ENCODE results near the gene EEPD1.

EEPD1 gene

GRCh38 chr7:36343548-36343947 is 190.5 kb downstream of the EEPD1 start:
- Histone ChIP-seq H3K36me3 (ENCODE audit: control insufficient read depth, insufficient read depth, low read length) (no peaks in the 10 kb centered on the region), H3K4me3 (ENCODE audit: low read length) (no peak overlapping the region), H3K9ac (ENCODE audit: low read length) (no peak overlapping the region), H3K4me1 (ENCODE audit: control insufficient read depth, insufficient read depth, low read length) (no peaks in the 10 kb centered on the region), H3K27me3 (ENCODE audit: control insufficient read depth, insufficient read depth, low read length) (no peaks in the 10 kb centered on the region), H3K9me3 (ENCODE audit: control insufficient read depth, low read length) (no peaks in the 10 kb centered on the region)

- Histone ChIP-seq H3K4me3 (ENCODE audit: low read length) (no peak overlapping the region), H3K36me3 (ENCODE audit: control insufficient read depth, insufficient read depth, low read length) (no peaks in the 10 kb centered on the region), H3K27me3 (ENCODE audit: control insufficient read depth, insufficient read depth, low read length) (no peaks in the 10 kb centered on the region), H3K9me3 (ENCODE audit: control insufficient read depth, low read length) (no peaks in the 10 kb centered on the region), H3K4me1 (ENCODE audit: control insufficient read depth, insufficient read depth, low read length) (no peaks in the 10 kb centered on the region), H3K9ac (ENCODE audit: low read length) (no peak overlapping the region)
Measured at GRCh38 chr7:36344622-36345021, 191.6 kb downstream of the EEPD1 start.

- Histone ChIP-seq H3K4me1 (ENCODE audit: control insufficient read depth, insufficient read depth, low read length) (no peaks in the 10 kb centered on the region), H3K4me3 (ENCODE audit: low read length) (no peak overlapping the region), H3K27me3 (ENCODE audit: control insufficient read depth, insufficient read depth, low read length) (no peaks in the 10 kb centered on the region), H3K9me3 (ENCODE audit: control insufficient read depth, low read length) (no peaks in the 10 kb centered on the region), H3K9ac (ENCODE audit: low read length) (no peak overlapping the region), H3K36me3 (ENCODE audit: control insufficient read depth, insufficient read depth, low read length) (no peaks in the 10 kb centered on the region)
Measured at GRCh38 chr7:36346260-36346831, 193.3 kb downstream of the EEPD1 start.

- Histone ChIP-seq H3K9me3 (ENCODE audit: control insufficient read depth, low read length) (no peaks in the 10 kb centered on the region), H3K27me3 (ENCODE audit: control insufficient read depth, insufficient read depth, low read length) (no peaks in the 10 kb centered on the region), H3K4me1 (ENCODE audit: control insufficient read depth, insufficient read depth, low read length) (no peaks in the 10 kb centered on the region), H3K36me3 (ENCODE audit: control insufficient read depth, insufficient read depth, low read length) (no peaks in the 10 kb centered on the region), H3K4me3 (ENCODE audit: low read length) (no peak overlapping the region), H3K9ac (ENCODE audit: low read length) (no peak overlapping the region)
Measured at GRCh38 chr7:36348256-36348655, 195.2 kb downstream of the EEPD1 start.

- Histone ChIP-seq H3K27me3 (ENCODE audit: control insufficient read depth, insufficient read depth, low read length) (no peaks in the 10 kb centered on the region), H3K9me3 (ENCODE audit: control insufficient read depth, low read length) (no peaks in the 10 kb centered on the region), H3K9ac (ENCODE audit: low read length) (no peak overlapping the region), H3K4me3 (ENCODE audit: low read length) (no peak overlapping the region), H3K36me3 (ENCODE audit: control insufficient read depth, insufficient read depth, low read length) (no peaks in the 10 kb centered on the region), H3K4me1 (ENCODE audit: control insufficient read depth, insufficient read depth, low read length) (no peaks in the 10 kb centered on the region)
Measured at GRCh38 chr7:36348771-36349170, 195.7 kb downstream of the EEPD1 start.

GRCh38 chr7:36349626-36350025 is 196.6 kb downstream of the EEPD1 start:
- Histone ChIP-seq H3K4me1 (ENCODE audit: control insufficient read depth, insufficient read depth, low read length) (no peaks in the 10 kb centered on the region), H3K36me3 (ENCODE audit: control insufficient read depth, insufficient read depth, low read length) (no peaks in the 10 kb centered on the region), H3K9ac (ENCODE audit: low read length) (no peak overlapping the region), H3K9me3 (ENCODE audit: control insufficient read depth, low read length) (no peaks in the 10 kb centered on the region), H3K27me3 (ENCODE audit: control insufficient read depth, insufficient read depth, low read length) (no peaks in the 10 kb centered on the region), H3K4me3 (ENCODE audit: low read length) (no peak overlapping the region)

All from mucosa of stomach (tissue), 1 donor.